SJCRH30 (cell line): ENCODE measurements around the gene CAPN15. TPM values are rescaled to one million over a fixed set of nuclear protein-coding genes. Genes with fewer than 3 reads are reported as not detected.
A peak's percentile ranks its signal among the peaks of the same experiment; 100 is the strongest.
"Not testable (repeated sequence)": the region's sequence is repeated elsewhere in the genome, so short reads cannot be mapped to it uniquely, and the experiment has no call there.

Source experiments
- DNase-seq, 2 experiments: peaks; one replicate each; pipeline ENCODE4 v3.0.0-alpha.2; 2015 to 2020
- H3K27ac ChIP-seq: fragments of 250-450 bp; sonication (Bioruptor Pico); 2 replicates; pipeline ENCODE4 v1.5.1; 2020; ENCODE audit warnings: mild to moderate bottlenecking, moderate library complexity
- H3K27me3 ChIP-seq: fragments of 250-450 bp; sonication (Bioruptor Pico); 2 replicates; pipeline ENCODE4 v1.5.1; 2020; ENCODE audit warnings: mild to moderate bottlenecking, moderate library complexity
- H3K36me3 ChIP-seq: fragments of 250-450 bp; sonication (Bioruptor Pico); 2 replicates; pipeline ENCODE4 v1.5.1; 2020; ENCODE audit warnings: mild to moderate bottlenecking, moderate library complexity
- H3K4me1 ChIP-seq: fragments of 250-450 bp; sonication (Bioruptor Pico); 2 replicates; pipeline ENCODE4 v1.5.1; 2020; ENCODE audit warnings: mild to moderate bottlenecking, moderate library complexity
- H3K4me3 ChIP-seq: fragments of 250-450 bp; sonication (Bioruptor Pico); 2 replicates; pipeline ENCODE4 v1.5.1; 2020; ENCODE audit warnings: mild to moderate bottlenecking, moderate library complexity
- H3K9me3 ChIP-seq: fragments of 250-450 bp; sonication (Bioruptor Pico); replicated peaks from 2 replicates; pipeline ENCODE4 v1.5.1; 2020; ENCODE audit warnings: mild to moderate bottlenecking, moderate library complexity
- total RNA-seq: library from RNA; depleted of rRNA; stranded (reverse); fragments of >200 nt; shearing (Covaris generic); gene quantifications from 2 replicates; pipeline ENCODE4 v1.2.3, GENCODE V29; 2014

Gene CAPN15
- total RNA-seq, 1 experiment from 2014 or later, result 54.0 TPM

- Histone ChIP-seq H3K4me1 (no peaks in the 10 kb centered on the region), H3K36me3 (no peaks in the 10 kb centered on the region), H3K27me3 (no peaks in the 10 kb centered on the region), H3K4me3 (no peak overlapping the region), H3K9me3 (no peaks in the 10 kb centered on the region), H3K27ac (no peak overlapping the region)
- DNase-seq, result no peak
Observed at GRCh38 chr16:500709-501108, 26.8 kb upstream of the CAPN15 start.

- Histone ChIP-seq H3K4me3 (no peak overlapping the region), H3K36me3 (no peaks in the 10 kb centered on the region), H3K27ac (no peak overlapping the region), H3K27me3 (no peaks in the 10 kb centered on the region), H3K9me3 (no peaks in the 10 kb centered on the region), H3K4me1 (no peaks in the 10 kb centered on the region)
- no peak for DNase-seq
Observed at GRCh38 chr16:502179-502943, 25.2 kb upstream of the CAPN15 start.

GRCh38 chr16:503150-504071 lies 24.1 kb upstream of the CAPN15 start:
- Histone ChIP-seq H3K27ac (no peak overlapping the region), H3K9me3 (no peaks in the 10 kb centered on the region), H3K27me3 (no peaks in the 10 kb centered on the region), H3K36me3 (no peaks in the 10 kb centered on the region), H3K4me1 (no peaks in the 10 kb centered on the region), H3K4me3 (no peak overlapping the region)
- no peak for DNase-seq

- Histone ChIP-seq H3K9me3 (no peaks in the 10 kb centered on the region), H3K4me1 (no peaks in the 10 kb centered on the region), H3K4me3 (no peak overlapping the region), H3K27me3 (no peaks in the 10 kb centered on the region), H3K27ac (no peak overlapping the region), H3K36me3 (0 out of 2 replicates have a peak, but pooled peaks cover 2% of the 10 kb centered on the region)
- DNase-seq, result no peak
Observed at GRCh38 chr16:505479-506245, 21.9 kb upstream of the CAPN15 start.

- 0 out of 2 replicates have a peak, but pooled peaks cover 2% of the 10 kb centered on the region for H3K36me3 ChIP-seq
- no peaks in the 10 kb centered on the region for H3K27me3 ChIP-seq
- no peak for DNase-seq
- H3K4me1 ChIP-seq, result no peaks in the 10 kb centered on the region
- no peak overlapping the region for H3K27ac ChIP-seq
- no peaks in the 10 kb centered on the region for H3K9me3 ChIP-seq
- H3K4me3 ChIP-seq, result no peak overlapping the region
Observed at GRCh38 chr16:506246-506546, 21.3 kb upstream of the CAPN15 start.

- H3K9me3 ChIP-seq, H3K27ac ChIP-seq, H3K27me3 ChIP-seq, DNase-seq, H3K4me1 ChIP-seq, H3K36me3 ChIP-seq, H3K4me3 ChIP-seq: not testable (repeated sequence)
Observed at GRCh38 chr16:507527-507926, 20.0 kb upstream of the CAPN15 start.

GRCh38 chr16:507996-508395 lies 19.5 kb upstream of the CAPN15 start:
- Histone ChIP-seq H3K9me3 (no peaks in the 10 kb centered on the region), H3K36me3 (0 out of 2 replicates have a peak, but pooled peaks cover 2% of the 10 kb centered on the region), H3K27ac (no peak overlapping the region), H3K4me3 (no peak overlapping the region), H3K4me1 (no peaks in the 10 kb centered on the region), H3K27me3 (no peaks in the 10 kb centered on the region)
- no peak for DNase-seq

- Histone ChIP-seq H3K36me3 (peaks cover 2% of the 10 kb centered on the region; the same call in 1 of the 2 replicates), H3K27me3 (no peaks in the 10 kb centered on the region), H3K9me3 (no peaks in the 10 kb centered on the region), H3K27ac (no peak overlapping the region), H3K4me1 (no peaks in the 10 kb centered on the region), H3K4me3 (no peak overlapping the region)
- peak; percentile 29 to 38 for DNase-seq
Observed at GRCh38 chr16:508884-509736, 18.4 kb upstream of the CAPN15 start.

GRCh38 chr16:510066-510825 lies 17.3 kb upstream of the CAPN15 start:
- no peaks in the 10 kb centered on the region for H3K9me3 ChIP-seq
- no peak for DNase-seq
- no peaks in the 10 kb centered on the region for H3K4me1 ChIP-seq
- H3K36me3 ChIP-seq, result peaks cover 2% of the 10 kb centered on the region; the same call in 1 of the 2 replicates
- H3K4me3 ChIP-seq, result no peak overlapping the region
- no peaks in the 10 kb centered on the region for H3K27me3 ChIP-seq
- H3K27ac ChIP-seq, result no peak overlapping the region

- H3K36me3 ChIP-seq, result peaks cover 11% of the 10 kb centered on the region; the same call in 1 of the 2 replicates
- H3K4me1 ChIP-seq, result no peaks in the 10 kb centered on the region
- H3K27ac ChIP-seq, result no peak overlapping the region
- H3K27me3 ChIP-seq, result no peaks in the 10 kb centered on the region
- H3K9me3 ChIP-seq, result no peaks in the 10 kb centered on the region
- no peak overlapping the region for H3K4me3 ChIP-seq
- DNase-seq, result no peak
Observed at GRCh38 chr16:512802-513201, 14.7 kb upstream of the CAPN15 start.

- no peak overlapping the region for H3K4me3 ChIP-seq
- H3K4me1 ChIP-seq, result no peaks in the 10 kb centered on the region
- H3K36me3 ChIP-seq, result peaks cover 11% of the 10 kb centered on the region; the same call in 1 of the 2 replicates
- DNase-seq, result no peak
- H3K27ac ChIP-seq, result no peak overlapping the region
- no peaks in the 10 kb centered on the region for H3K27me3 ChIP-seq
- H3K9me3 ChIP-seq, result no peaks in the 10 kb centered on the region
Observed at GRCh38 chr16:513950-514349, 13.6 kb upstream of the CAPN15 start.

GRCh38 chr16:515175-515938 lies 12.2 kb upstream of the CAPN15 start:
- no peaks in the 10 kb centered on the region for H3K9me3 ChIP-seq
- H3K27ac ChIP-seq, result no peak overlapping the region
- peaks cover 11% of the 10 kb centered on the region; the same call in 1 of the 2 replicates for H3K36me3 ChIP-seq
- no peaks in the 10 kb centered on the region for H3K27me3 ChIP-seq
- no peak overlapping the region for H3K4me3 ChIP-seq
- DNase-seq, result no peak
- H3K4me1 ChIP-seq, result no peaks in the 10 kb centered on the region

- no peaks in the 10 kb centered on the region for H3K27me3 ChIP-seq
- no peaks in the 10 kb centered on the region for H3K9me3 ChIP-seq
- H3K36me3 ChIP-seq, result peaks cover 12% of the 10 kb centered on the region; the same call in 1 of the 2 replicates
- no peak overlapping the region for H3K27ac ChIP-seq
- H3K4me1 ChIP-seq, result no peaks in the 10 kb centered on the region
- no peak overlapping the region for H3K4me3 ChIP-seq
- DNase-seq, result no peak
Observed at GRCh38 chr16:515939-516226, 11.6 kb upstream of the CAPN15 start.
